CD4-positive, alpha-beta T cell (primary cell): Measurements from ENCODE around the gene THPO. TPM values are rescaled to one million over a fixed set of nuclear protein-coding genes. Genes with fewer than 3 reads are reported as not detected.

Experiments used
- ATAC-seq: fragments of 200-7000 bp; cut with Tn5 transposase; one replicate; pipeline ENCODE4 v1.10.0; 2022; ENCODE audit warnings: mild to moderate bottlenecking; ENCODE audit not compliant: poor library complexity
- CTCF ChIA-PET: fragments of 350-600 bp; sonication (Branson Sonifier 250); formaldehyde crosslinking; loops from one replicate; lab custom pipeline; 2021; ENCODE audit warnings: antibody characterized with exemption, inconsistent platforms; lab: Charles Lee
- POLR2A ChIA-PET: fragments of 350-600 bp; sonication (Branson Sonifier 250); formaldehyde crosslinking; loops from one replicate; lab custom pipeline; 2021; ENCODE audit warnings: antibody characterized with exemption, inconsistent platforms; lab: Charles Lee
- DNase-seq, 14 experiments: peaks; one replicate each; pipeline ENCODE4 v3.0.0-alpha.2; 2013 to 2020; ENCODE audit warnings: mixed read lengths in 2 of 14
- H3K27ac ChIP-seq, 2 donors: one replicate each; pipeline versions ENCODE4 v1.5.1 to v1.7.0; 2013; ENCODE audit warnings: low read length in 2 of 2, low read depth in 1 of 2, mild to moderate bottlenecking in 1 of 2
- H3K27me3 ChIP-seq, 2 experiments: 1 replicate in 1 of 2; 2 replicates in 1 of 2; pipeline versions ENCODE4 v1.6.1 to v1.7.0; 2013; ENCODE audit warnings: low read length in 2 of 2, control low read depth in 1 of 2, mild to moderate bottlenecking in 1 of 2, moderate library complexity in 1 of 2; ENCODE audit not compliant: insufficient read depth in 2 of 2, control insufficient read depth in 1 of 2
- H3K36me3 ChIP-seq: one replicate; pipeline ENCODE4 v1.6.1; 2013; ENCODE audit warnings: low read length, control low read depth; ENCODE audit not compliant: insufficient read depth
- H3K4me1 ChIP-seq: one replicate; pipeline ENCODE4 v1.6.1; 2013; ENCODE audit warnings: low read length, control low read depth; ENCODE audit not compliant: insufficient read depth
- H3K4me3 ChIP-seq: one replicate; pipeline ENCODE4 v1.5.1; 2013; ENCODE audit warnings: mild to moderate bottlenecking, low read length, moderate library complexity
- H3K9me3 ChIP-seq, 2 experiments: 1 replicate in 1 of 2; 2 replicates in 1 of 2; pipeline versions ENCODE4 v1.6.1 to v1.7.0; 2013; ENCODE audit warnings: low read length in 2 of 2, mild to moderate bottlenecking in 2 of 2, control low read depth in 1 of 2, moderate library complexity in 1 of 2; ENCODE audit not compliant: control insufficient read depth in 1 of 2, insufficient read depth in 1 of 2
- H3K27ac Mint-ChIP-seq: one replicate; pipeline ENCODE4 v1.8.0; 2020; ENCODE audit warnings: mixed read lengths
- H3K27me3 Mint-ChIP-seq: one replicate; pipeline ENCODE4 v1.8.0; 2021; ENCODE audit warnings: mixed read lengths
- H3K36me3 Mint-ChIP-seq: one replicate; pipeline ENCODE4 v1.8.0; 2021; ENCODE audit warnings: low read depth, mixed read lengths
- H3K4me1 Mint-ChIP-seq: one replicate; pipeline ENCODE4 v1.8.0; 2021; ENCODE audit warnings: low read depth, mixed read lengths
- H3K4me3 Mint-ChIP-seq: one replicate; pipeline ENCODE4 v1.8.0; 2020; ENCODE audit warnings: mild to moderate bottlenecking, mixed read lengths
- H3K9me3 Mint-ChIP-seq: one replicate; pipeline ENCODE4 v1.8.0; 2020; ENCODE audit warnings: mixed read lengths
- CTCF ChIP-seq: fragments of 200-600 bp; IDR thresholded peaks from one replicate; pipeline ENCODE4 v1.8.0; 2022; ENCODE audit warnings: antibody characterized with exemption, mild to moderate bottlenecking
- intact Hi-C, 2 experiments: fragments of 100-400 bp; cut with DNase I in 1 of 2; cut with micrococcal nuclease in 1 of 2; formaldehyde crosslinking; loops; one replicate each; pipeline versions ENCODE4 v1.15.1 to v1.9.0; 2023 to 2025; cut with DNase I, micrococcal nuclease
- total RNA-seq, 174 experiments: library from RNA in 2 of 174; stranded (reverse) in 2 of 174; gene quantifications; one replicate each; pipeline ENCODE4 v1.2.3 and lab custom pipeline; 2021 to 2026

THPO gene
- total RNA-seq, 2 experiments from 2014 or later = not detected

GRCh38 chr3:184414418-184415202 lies 36.6 kb upstream of the THPO start:
- ChIA-PET POLR2A (no interaction called here), CTCF (no interaction called here)
- Histone ChIP-seq H3K9me3 (no peaks in the 10 kb centered on the region), H3K4me1 (peaks cover 4% of the 10 kb centered on the region), H3K36me3 (no peaks in the 10 kb centered on the region), H3K4me3 (no peak overlapping the region), H3K27me3 (no peaks in the 10 kb centered on the region), H3K27ac (no peak overlapping the region)
- H3K4me3 Mint-ChIP-seq = no peak overlapping the region
- no peaks in the 10 kb centered on the region for H3K4me1 Mint-ChIP-seq
- H3K27ac Mint-ChIP-seq = no peak overlapping the region
- DNase-seq = no peak
- H3K36me3 Mint-ChIP-seq = no peaks in the 10 kb centered on the region
- H3K9me3 Mint-ChIP-seq = no peaks in the 10 kb centered on the region
- intact Hi-C loops = no loop called here
- TF ChIP-seq CTCF = no peak
- H3K27me3 Mint-ChIP-seq = no peaks in the 10 kb centered on the region
- no peak for ATAC-seq

GRCh38 chr3:184409946-184410500 lies 32.0 kb upstream of the THPO start:
- ATAC-seq (no peak), DNase-seq (no peak)
- Mint-ChIP-seq H3K9me3 (no peaks in the 10 kb centered on the region), H3K4me1 (no peaks in the 10 kb centered on the region), H3K36me3 (no peaks in the 10 kb centered on the region), H3K27me3 (no peaks in the 10 kb centered on the region), H3K4me3 (no peak overlapping the region), H3K27ac (no peak overlapping the region)
- Histone ChIP-seq H3K4me1 (no peaks in the 10 kb centered on the region), H3K36me3 (no peaks in the 10 kb centered on the region), H3K27me3 (no peaks in the 10 kb centered on the region), H3K27ac (no peak overlapping the region), H3K4me3 (no peak overlapping the region), H3K9me3 (no peaks in the 10 kb centered on the region)
- ChIA-PET POLR2A (no interaction called here), CTCF (no interaction called here)
- no peak for TF ChIP-seq CTCF
- intact Hi-C loops = no loop called here

GRCh38 chr3:184409331-184409926 lies 31.4 kb upstream of the THPO start:
- H3K36me3 ChIP-seq = no peaks in the 10 kb centered on the region
- H3K4me3 Mint-ChIP-seq = no peak overlapping the region
- intact Hi-C loops = no loop called here
- no peaks in the 10 kb centered on the region for H3K9me3 ChIP-seq
- H3K4me3 ChIP-seq = no peak overlapping the region
- no peaks in the 10 kb centered on the region for H3K36me3 Mint-ChIP-seq
- no peaks in the 10 kb centered on the region for H3K9me3 Mint-ChIP-seq
- no peaks in the 10 kb centered on the region for H3K4me1 Mint-ChIP-seq
- H3K27me3 Mint-ChIP-seq = no peaks in the 10 kb centered on the region
- DNase-seq = no peak
- ChIA-PET POLR2A (no interaction called here), CTCF (no interaction called here)
- no peak overlapping the region for H3K27ac Mint-ChIP-seq
- TF ChIP-seq CTCF = no peak
- ATAC-seq = no peak
- no peaks in the 10 kb centered on the region for H3K27me3 ChIP-seq
- no peak overlapping the region for H3K27ac ChIP-seq
- no peaks in the 10 kb centered on the region for H3K4me1 ChIP-seq
